Activated CD8-positive, alpha-beta memory T cell treated with anti-CD3 and anti-CD28 coated beads for 24 hours (primary cell): ENCODE measurements around the gene ORAI3.

ENCODE experiments used
- DNase-seq: peaks from one replicate; pipeline ENCODE4 v3.0.0-alpha.2; 2020

ORAI3 gene

GRCh38 chr16:30948667-30949649 lies at the start of gene ORAI3:
Gene ORAI3 (plus strand): TSS chr16:30949068. CDS start chr16:30949290, 222 bp downstream.
- peak; percentile 76 for DNase-seq

- DNase-seq, result no peak
Observed at GRCh38 chr16:30899794-30900193, 49.1 kb upstream of the ORAI3 start.

- no peak for DNase-seq
Observed at GRCh38 chr16:30900588-30900987, 48.3 kb upstream of the ORAI3 start.

GRCh38 chr16:30901201-30902028 lies 47.5 kb upstream of the ORAI3 start:
- DNase-seq, result no peak

- peak; percentile 89 for DNase-seq
Observed at GRCh38 chr16:30902029-30902972, 46.6 kb upstream of the ORAI3 start.

GRCh38 chr16:30903002-30903401 lies 45.9 kb upstream of the ORAI3 start:
- DNase-seq, result peak; percentile 76

- no peak for DNase-seq
Observed at GRCh38 chr16:30903596-30903995, 45.3 kb upstream of the ORAI3 start.

- DNase-seq, result no peak
Observed at GRCh38 chr16:30904114-30904780, 44.6 kb upstream of the ORAI3 start.

GRCh38 chr16:30907064-30907463 lies 41.8 kb upstream of the ORAI3 start:
- DNase-seq, result no peak

- no peak for DNase-seq
Observed at GRCh38 chr16:30910427-30911029, 38.3 kb upstream of the ORAI3 start.

- DNase-seq, result no peak
Observed at GRCh38 chr16:30912794-30913412, 36.0 kb upstream of the ORAI3 start.

GRCh38 chr16:30914830-30915229 lies 34.0 kb upstream of the ORAI3 start:
- no peak for DNase-seq

GRCh38 chr16:30918614-30919013 lies 30.3 kb upstream of the ORAI3 start:
- no peak for DNase-seq

GRCh38 chr16:30920891-30921290 lies 28.0 kb upstream of the ORAI3 start:
- DNase-seq, result no peak

GRCh38 chr16:30921459-30921747 lies 27.5 kb upstream of the ORAI3 start:
- DNase-seq, result no peak

GRCh38 chr16:30921748-30922419 lies 27.0 kb upstream of the ORAI3 start:
- DNase-seq, result peak; percentile 93

- DNase-seq, result peak; percentile 99
Observed at GRCh38 chr16:30922420-30922959, 26.4 kb upstream of the ORAI3 start.

- DNase-seq, result peak; percentile 95
Observed at GRCh38 chr16:30922960-30923535, 25.8 kb upstream of the ORAI3 start.

- no peak for DNase-seq
Observed at GRCh38 chr16:30923554-30924075, 25.3 kb upstream of the ORAI3 start, which contains the start of gene FBXL19. Gene FBXL19 (plus strand): TSS chr16:30923572. CDS start chr16:30925755, 2,183 bp downstream.
